GM18519 (cell line): ENCODE results near the gene EXOC2.

Source experiments
- ATAC-seq: cut with Tn5 transposase; IDR thresholded peaks from one replicate; pipeline ENCODE4 v1.9.1; 2021; ENCODE audit warnings: mild to moderate bottlenecking, moderate library complexity; ENCODE audit not compliant: unreplicated experiment, low FRiP score

The EXOC2 gene

GRCh38 chr6:548517-548916, 144.4 kb downstream of the EXOC2 start:
- no peak for ATAC-seq

GRCh38 chr6:548091-548490, 144.8 kb downstream of the EXOC2 start:
- ATAC-seq: no peak

GRCh38 chr6:540490-540889, 152.4 kb downstream of the EXOC2 start:
- ATAC-seq: no peak

- no peak for ATAC-seq
Measured at GRCh38 chr6:537114-537513, 155.8 kb downstream of the EXOC2 start.

GRCh38 chr6:530425-530824, 162.5 kb downstream of the EXOC2 start:
- no peak for ATAC-seq

GRCh38 chr6:528989-529388, 163.9 kb downstream of the EXOC2 start:
- ATAC-seq: no peak

GRCh38 chr6:527989-528673, 164.8 kb downstream of the EXOC2 start:
- ATAC-seq: no peak

GRCh38 chr6:524803-525202, 168.1 kb downstream of the EXOC2 start:
- ATAC-seq: no peak

- no peak for ATAC-seq
Measured at GRCh38 chr6:520820-521219, 172.1 kb downstream of the EXOC2 start.

GRCh38 chr6:518218-518617, 174.7 kb downstream of the EXOC2 start:
- no peak for ATAC-seq

GRCh38 chr6:516213-516612, 176.7 kb downstream of the EXOC2 start:
- no peak for ATAC-seq

- no peak for ATAC-seq
Measured at GRCh38 chr6:515267-515666, 177.7 kb downstream of the EXOC2 start.

- no peak for ATAC-seq
Measured at GRCh38 chr6:514396-514978, 178.5 kb downstream of the EXOC2 start.

GRCh38 chr6:513961-514360, 179.0 kb downstream of the EXOC2 start:
- ATAC-seq: no peak

GRCh38 chr6:513058-513457, 179.9 kb downstream of the EXOC2 start:
- ATAC-seq: no peak

GRCh38 chr6:511488-512137, 181.3 kb downstream of the EXOC2 start:
- no peak for ATAC-seq

- ATAC-seq: no peak
Measured at GRCh38 chr6:509676-510075, 183.3 kb downstream of the EXOC2 start.

- no peak for ATAC-seq
Measured at GRCh38 chr6:508614-509013, 184.3 kb downstream of the EXOC2 start.

GRCh38 chr6:508006-508405, 184.9 kb downstream of the EXOC2 start:
- no peak for ATAC-seq

- no peak for ATAC-seq
Measured at GRCh38 chr6:506920-507622, 185.9 kb downstream of the EXOC2 start.

GRCh38 chr6:506508-506907, 186.4 kb downstream of the EXOC2 start:
- ATAC-seq: no peak
